Uterus (tissue), 2 donors: Measurements from ENCODE around the gene FBXO22.

ENCODE experiments used
- POLR2A ChIP-seq, 2 donors: fragments of 450-650 bp; IDR thresholded peaks; one replicate each; pipeline ENCODE4 v1.6.1; 2016; ENCODE audit warnings: antibody characterized with exemption in 2 of 2, mild to moderate bottlenecking in 1 of 2, moderate library complexity in 1 of 2
- TF ChIP-seq, protein P1 (sequence below), 4 experiments: fragments of 200-600 bp in 2 of 4; fragments of 450-650 bp in 2 of 4; sonication (generic) in 2 of 4; IDR thresholded peaks; one replicate each; pipeline ENCODE4 v1.5.1; 2016 to 2019; ENCODE audit warnings: antibody characterized with exemption in 4 of 4, mild to moderate bottlenecking in 2 of 4, moderate library complexity in 1 of 4

DNA sequence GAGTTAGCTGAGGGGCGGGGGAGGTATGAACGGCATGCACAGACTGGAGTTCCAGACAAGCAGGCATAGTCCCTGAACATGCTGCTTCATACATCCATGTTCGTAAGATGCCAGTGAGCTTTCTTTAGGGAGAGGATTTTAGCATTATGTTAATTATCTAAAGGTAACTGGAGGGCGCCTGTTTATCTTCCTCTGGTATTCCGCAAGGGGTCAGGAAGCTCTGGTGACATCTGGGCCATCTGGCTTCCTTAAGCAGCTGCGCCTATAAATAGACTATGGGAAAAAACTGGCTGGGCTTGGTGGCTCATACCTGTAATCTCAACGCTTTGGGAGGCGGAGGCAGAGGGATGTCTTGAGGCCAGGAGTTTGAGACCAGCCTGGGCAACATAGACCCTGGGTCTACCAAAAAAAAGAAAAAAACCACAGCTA lies 1.5 kb upstream of the FBXO22 start:
- TF ChIP-seq, protein P1, sequence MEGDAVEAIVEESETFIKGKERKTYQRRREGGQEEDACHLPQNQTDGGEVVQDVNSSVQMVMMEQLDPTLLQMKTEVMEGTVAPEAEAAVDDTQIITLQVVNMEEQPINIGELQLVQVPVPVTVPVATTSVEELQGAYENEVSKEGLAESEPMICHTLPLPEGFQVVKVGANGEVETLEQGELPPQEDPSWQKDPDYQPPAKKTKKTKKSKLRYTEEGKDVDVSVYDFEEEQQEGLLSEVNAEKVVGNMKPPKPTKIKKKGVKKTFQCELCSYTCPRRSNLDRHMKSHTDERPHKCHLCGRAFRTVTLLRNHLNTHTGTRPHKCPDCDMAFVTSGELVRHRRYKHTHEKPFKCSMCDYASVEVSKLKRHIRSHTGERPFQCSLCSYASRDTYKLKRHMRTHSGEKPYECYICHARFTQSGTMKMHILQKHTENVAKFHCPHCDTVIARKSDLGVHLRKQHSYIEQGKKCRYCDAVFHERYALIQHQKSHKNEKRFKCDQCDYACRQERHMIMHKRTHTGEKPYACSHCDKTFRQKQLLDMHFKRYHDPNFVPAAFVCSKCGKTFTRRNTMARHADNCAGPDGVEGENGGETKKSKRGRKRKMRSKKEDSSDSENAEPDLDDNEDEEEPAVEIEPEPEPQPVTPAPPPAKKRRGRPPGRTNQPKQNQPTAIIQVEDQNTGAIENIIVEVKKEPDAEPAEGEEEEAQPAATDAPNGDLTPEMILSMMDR (IDR thresholded peaks at IDR 0.05): no peak
- TF ChIP-seq POLR2A (IDR thresholded peaks at IDR 0.05): no peak
